GM21515 (cell line): ENCODE results near the gene APPBP2.
"Not testable (repeated sequence)": the region's sequence is repeated elsewhere in the genome, so short reads cannot be mapped to it uniquely, and the experiment has no call there.

ENCODE experiments used
- ATAC-seq: cut with Tn5 transposase; IDR thresholded peaks from one replicate; pipeline ENCODE4 v1.9.1; 2021; ENCODE audit not compliant: unreplicated experiment

Gene APPBP2

GRCh38 chr17:60496041-60496440, 30.0 kb downstream of the APPBP2 start:
- ATAC-seq: no peak

DNA sequence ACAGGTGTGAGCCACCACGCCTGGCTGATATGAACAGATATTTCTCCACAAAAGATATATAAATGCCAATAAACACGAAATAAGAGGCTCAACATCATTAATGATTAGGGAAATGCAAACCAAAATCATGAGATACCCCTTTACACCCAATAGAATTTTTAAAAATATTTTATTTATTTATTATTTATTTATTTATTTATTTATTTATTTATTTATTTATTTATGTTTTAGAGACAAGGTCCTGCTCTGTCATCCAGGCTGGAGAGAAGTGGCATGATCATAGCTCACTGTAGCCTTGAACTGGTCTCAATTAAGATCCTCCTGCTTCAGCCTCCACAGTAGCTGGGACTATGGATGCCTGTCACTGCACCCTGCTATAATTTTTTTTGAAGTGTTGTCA, 30.8 kb downstream of the APPBP2 start:
- ATAC-seq: no peak

GRCh38 chr17:60493847-60494321, 32.2 kb downstream of the APPBP2 start:
- ATAC-seq: no peak

GRCh38 chr17:60491771-60492170, 34.3 kb downstream of the APPBP2 start:
- no peak for ATAC-seq

DNA sequence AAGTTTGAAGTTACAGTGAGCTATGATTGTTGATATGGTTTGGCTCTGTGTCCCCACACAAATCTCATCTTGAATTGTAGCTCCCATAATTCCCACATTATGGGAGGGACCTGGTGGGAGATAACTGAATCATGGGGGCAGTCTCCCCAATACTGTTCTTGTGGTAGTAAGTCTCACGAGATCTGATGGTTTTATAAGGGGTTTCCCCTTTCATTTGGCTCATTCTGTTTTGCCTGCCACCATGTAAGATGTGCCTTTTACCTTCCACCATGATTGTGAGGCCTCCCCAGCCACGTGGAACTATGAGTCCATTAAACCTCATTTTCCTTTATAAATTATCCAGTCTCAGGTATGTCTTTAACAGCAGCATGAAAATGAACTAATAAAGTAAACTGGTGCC, 35.4 kb downstream of the APPBP2 start:
- ATAC-seq: not testable (repeated sequence)

DNA sequence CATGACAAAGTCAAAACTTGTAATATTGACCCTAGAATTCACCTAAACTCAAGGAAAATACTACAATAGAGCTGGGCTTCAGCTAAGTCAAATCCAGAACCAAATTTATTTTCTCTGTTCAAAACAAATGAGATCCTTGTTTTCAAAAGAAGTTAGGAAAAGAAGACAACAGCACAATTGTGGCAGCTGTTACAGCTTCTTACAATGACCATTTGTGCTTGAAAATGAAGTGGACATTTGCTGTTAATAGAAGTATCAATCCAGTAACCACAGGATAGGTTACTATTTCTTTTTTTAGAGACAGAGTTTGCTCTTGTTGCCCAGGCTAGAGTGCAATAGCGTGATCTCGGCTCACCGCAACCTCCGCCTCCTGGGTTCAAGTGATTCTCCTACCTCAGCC, 44.4 kb downstream of the APPBP2 start:
- ATAC-seq: no peak

GRCh38 chr17:60473788-60474187, 52.3 kb downstream of the APPBP2 start:
- no peak for ATAC-seq

GRCh38 chr17:60472449-60472848, 53.6 kb downstream of the APPBP2 start:
- ATAC-seq: no peak

DNA sequence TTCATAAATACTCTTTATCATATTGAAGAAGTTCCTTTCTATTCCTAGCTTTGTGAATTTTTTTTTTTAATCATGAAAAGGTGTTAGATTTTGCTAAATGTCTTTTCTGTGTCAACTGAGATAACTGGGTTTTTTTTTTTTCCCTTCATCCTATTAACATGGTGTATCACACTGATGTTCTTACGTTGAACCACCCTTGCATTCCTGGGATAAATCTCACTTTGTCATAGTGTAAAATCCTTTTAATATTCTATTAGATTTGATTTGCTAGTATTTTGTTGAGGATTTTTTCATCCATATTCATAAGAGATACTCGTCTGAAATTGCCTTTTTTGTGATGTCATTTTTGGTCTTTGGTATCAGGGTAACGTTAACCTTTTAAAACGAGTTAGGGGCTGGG, 54.6 kb downstream of the APPBP2 start:
- ATAC-seq: no peak

DNA sequence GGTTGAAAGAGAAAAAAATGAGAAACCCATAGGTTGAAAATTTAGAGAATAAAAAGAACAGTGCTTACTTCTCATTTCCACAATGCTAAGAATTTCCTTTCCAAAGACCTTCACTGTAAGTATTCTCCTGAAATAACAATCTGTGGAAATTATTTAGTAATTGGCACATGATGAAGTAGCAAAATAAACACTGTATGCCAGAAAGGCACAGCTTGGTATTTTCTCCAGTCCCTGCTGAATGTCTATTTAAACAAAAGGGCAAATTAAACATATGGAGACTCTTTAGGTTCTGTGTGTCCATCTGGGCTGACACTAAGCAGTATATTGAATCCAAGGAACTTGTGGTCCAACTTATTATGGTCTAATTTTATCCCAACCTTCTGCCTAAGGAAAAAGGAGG, 57.7 kb downstream of the APPBP2 start:
- ATAC-seq: no peak

DNA sequence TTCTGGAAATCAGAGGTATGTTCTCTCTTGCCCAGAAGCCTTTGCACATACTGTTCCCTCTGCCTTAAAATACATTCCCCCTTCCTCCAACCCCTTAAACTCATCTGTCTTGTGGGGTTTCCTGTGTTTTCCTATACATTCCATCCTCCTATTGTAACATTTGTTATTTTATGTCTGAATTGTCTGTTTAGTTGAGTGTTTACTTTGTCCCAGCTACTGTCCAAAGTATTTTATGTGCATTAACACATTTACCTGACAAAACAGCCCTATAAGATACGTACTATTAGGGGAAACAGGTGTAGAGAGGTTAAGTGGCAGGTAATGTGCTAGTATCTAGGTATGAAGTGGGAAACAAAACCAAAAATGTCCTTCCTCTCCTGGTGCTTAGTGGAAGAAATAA, 61.7 kb downstream of the APPBP2 start:
- no peak for ATAC-seq

GRCh38 chr17:60463157-60463835, 62.7 kb downstream of the APPBP2 start:
- ATAC-seq: no peak

DNA sequence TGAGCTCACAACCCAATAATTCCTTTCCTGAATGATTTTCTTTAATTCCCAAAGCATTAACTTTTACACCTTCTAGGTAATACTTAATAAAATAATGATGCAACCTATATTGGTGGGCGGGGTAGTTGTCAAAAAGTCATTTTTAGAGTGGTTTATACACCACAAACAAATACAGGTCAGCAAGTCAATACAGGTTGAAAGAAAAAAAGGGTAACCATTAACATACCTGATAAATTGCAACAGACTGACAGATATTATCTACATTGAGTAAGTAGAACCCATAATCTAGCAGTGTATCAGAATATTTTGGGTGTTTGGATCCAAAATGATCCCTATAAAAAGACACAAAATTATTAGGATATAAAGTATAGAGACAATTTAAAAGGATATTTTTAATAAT, 64.5 kb downstream of the APPBP2 start:
- no peak for ATAC-seq

GRCh38 chr17:60457148-60457547, 68.9 kb downstream of the APPBP2 start:
- ATAC-seq: no peak

DNA sequence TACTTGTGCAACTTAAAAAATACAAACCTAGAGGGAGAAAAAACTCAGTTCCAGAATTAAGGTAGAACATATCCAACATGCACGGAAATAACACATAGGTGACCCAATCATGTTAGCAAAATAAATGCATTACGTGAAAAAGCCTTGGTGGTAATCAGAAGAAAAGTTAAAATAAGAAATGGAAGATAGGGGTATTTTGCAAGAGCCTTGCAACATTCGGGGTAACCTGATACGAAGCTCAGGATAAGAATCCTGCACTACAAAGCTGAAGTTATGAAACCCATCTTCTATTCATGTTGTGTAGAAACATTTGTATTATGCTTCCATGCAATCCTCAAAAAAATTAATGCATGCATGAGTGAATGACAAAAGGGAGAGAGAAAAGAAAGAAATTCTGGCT, 70.7 kb downstream of the APPBP2 start:
- ATAC-seq: no peak

DNA sequence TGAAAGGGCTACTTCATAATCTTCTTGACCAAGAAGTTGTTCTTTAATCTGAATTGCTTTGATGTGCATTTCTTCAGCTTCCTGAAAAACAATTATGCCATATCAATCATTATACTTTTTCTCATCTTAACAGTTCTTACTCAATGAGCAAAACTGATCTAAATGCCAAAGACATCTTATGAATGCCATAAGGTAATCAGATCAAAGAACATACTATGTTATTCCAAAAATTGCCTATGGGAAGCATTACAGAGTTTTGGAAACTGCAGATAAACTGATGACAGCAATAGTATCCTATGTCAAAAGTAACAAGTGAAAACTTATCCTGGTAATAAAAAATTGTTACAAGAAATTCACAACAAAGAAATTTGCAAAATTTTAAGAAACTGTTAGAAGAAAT, 74.1 kb downstream of the APPBP2 start:
- ATAC-seq: no peak

- ATAC-seq: no peak
These were observed 75.0 kb downstream of the APPBP2 start for GRCh38 chr17:60451071-60451470.

DNA sequence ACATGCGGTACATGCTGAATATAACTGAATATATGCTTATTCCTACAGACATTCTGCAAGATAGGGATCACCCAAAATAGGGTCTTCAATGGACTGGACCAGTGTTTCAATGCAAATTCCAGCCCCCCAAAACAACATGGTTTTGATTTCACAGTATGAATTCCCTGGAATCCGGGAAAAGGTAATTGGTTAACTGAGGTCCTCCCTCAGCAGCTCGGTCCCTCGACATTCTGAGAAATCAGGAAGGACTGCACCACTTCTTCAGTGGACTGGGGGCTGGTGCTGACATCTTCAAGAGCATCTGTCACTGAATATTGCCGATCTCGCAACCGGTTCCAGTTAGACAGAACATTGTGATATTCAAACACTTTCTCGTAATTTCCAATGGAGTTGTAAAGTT, 78.7 kb downstream of the APPBP2 start:
- ATAC-seq: no peak

- ATAC-seq: no peak
These were observed 80.9 kb downstream of the APPBP2 start for GRCh38 chr17:60445144-60445543.

GRCh38 chr17:60443713-60444112, 82.3 kb downstream of the APPBP2 start:
- no peak for ATAC-seq

- no peak for ATAC-seq
These were observed 83.5 kb downstream of the APPBP2 start for GRCh38 chr17:60442271-60443173.

- ATAC-seq: no peak
These were observed 86.5 kb downstream of the APPBP2 start for GRCh38 chr17:60439501-60439900.
